ENCODE data around the gene NDUFS6. TPM values are rescaled to one million over a fixed set of nuclear protein-coding genes. Genes with fewer than 3 reads are reported as not detected.

NDUFS6 gene
- total RNA-seq, 1 donor from 2014 or later: 37.6 TPM

DNA sequence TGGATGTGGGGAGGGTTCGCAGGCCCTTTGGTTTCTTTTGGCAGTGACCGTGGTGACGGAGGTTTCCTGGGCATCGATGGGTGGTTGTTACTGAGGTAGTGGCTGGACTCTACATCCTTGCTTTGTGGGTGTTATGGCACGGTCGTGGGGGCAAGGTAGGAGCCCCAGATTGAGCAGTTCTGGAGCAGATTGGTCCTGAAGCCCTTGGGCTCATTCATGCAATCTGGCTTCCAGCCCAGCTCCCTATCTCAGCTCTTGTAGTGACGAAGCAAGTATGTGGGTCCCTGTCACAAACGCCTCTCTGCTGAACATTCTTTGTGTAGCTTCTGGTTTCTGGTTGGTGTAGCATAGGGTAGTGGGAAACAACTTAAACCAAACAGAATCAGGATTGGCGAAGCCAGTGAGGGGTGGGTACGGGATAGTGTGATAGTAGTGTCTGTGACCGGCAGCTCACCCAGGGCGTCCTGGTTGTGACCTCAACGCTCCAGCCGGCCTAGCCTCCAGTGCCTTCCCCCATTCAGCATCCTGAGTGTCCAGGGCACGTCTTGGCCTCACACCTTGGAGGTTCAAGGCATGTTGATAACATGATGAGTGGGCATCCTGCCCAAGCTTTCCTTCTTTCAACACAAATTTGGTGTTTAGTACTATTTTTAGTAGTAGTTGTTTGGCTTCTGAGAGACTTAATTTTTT is 2.9 kb downstream of the NDUFS6 start:
- H4K20me1 ChIP-seq (ENCODE audit: insufficient read depth, low read length): peaks cover 5% of the 10 kb centered on the region
- peaks cover 39% of the 10 kb centered on the region for H3K36me3 ChIP-seq (ENCODE audit: insufficient read depth, low read length)
- H3K4me1 ChIP-seq (ENCODE audit: insufficient read depth, low read length): peaks cover 7% of the 10 kb centered on the region
- Mint-ChIP-seq H3K9me3 (ENCODE audit: unreplicated experiment) (peaks cover 6% of the 10 kb centered on the region), H3K27me3 (ENCODE audit: low read depth, unreplicated experiment) (no peaks in the 10 kb centered on the region), H3K4me3 (ENCODE audit: unreplicated experiment) (no peak overlapping the region), H3K36me3 (ENCODE audit: low read depth, unreplicated experiment) (peaks cover 43% of the 10 kb centered on the region), H3K27ac (ENCODE audit: unreplicated experiment) (no peak overlapping the region), H3K4me1 (ENCODE audit: low read depth, unreplicated experiment) (peaks cover 15% of the 10 kb centered on the region)
- TF ChIP-seq, protein P1, sequence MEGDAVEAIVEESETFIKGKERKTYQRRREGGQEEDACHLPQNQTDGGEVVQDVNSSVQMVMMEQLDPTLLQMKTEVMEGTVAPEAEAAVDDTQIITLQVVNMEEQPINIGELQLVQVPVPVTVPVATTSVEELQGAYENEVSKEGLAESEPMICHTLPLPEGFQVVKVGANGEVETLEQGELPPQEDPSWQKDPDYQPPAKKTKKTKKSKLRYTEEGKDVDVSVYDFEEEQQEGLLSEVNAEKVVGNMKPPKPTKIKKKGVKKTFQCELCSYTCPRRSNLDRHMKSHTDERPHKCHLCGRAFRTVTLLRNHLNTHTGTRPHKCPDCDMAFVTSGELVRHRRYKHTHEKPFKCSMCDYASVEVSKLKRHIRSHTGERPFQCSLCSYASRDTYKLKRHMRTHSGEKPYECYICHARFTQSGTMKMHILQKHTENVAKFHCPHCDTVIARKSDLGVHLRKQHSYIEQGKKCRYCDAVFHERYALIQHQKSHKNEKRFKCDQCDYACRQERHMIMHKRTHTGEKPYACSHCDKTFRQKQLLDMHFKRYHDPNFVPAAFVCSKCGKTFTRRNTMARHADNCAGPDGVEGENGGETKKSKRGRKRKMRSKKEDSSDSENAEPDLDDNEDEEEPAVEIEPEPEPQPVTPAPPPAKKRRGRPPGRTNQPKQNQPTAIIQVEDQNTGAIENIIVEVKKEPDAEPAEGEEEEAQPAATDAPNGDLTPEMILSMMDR (IDR thresholded peaks at IDR 0.05; ENCODE audit: insufficient read depth, low read depth, low read length): no peak
- no peak for TF ChIP-seq EZH2 (IDR thresholded peaks at IDR 0.05; ENCODE audit: insufficient read depth, low read length)
- no peak overlapping the region for H3K4me3 ChIP-seq (ENCODE audit: insufficient read depth, low read depth, low read length)
- DNase-seq (ENCODE audit: low read depth) (no peak), FAIRE-seq (no peak)
- no peak overlapping the region for H2AFZ ChIP-seq (ENCODE audit: low read depth, low read length)
- no peaks in the 10 kb centered on the region for H3K27me3 ChIP-seq (ENCODE audit: insufficient read depth, low read length)
- no peak overlapping the region for H3K27ac ChIP-seq (ENCODE audit: low read depth, low read length)
- no peak overlapping the region for H3K9ac ChIP-seq (ENCODE audit: low read length)
- H3K79me2 ChIP-seq (ENCODE audit: insufficient read depth, low read length): peaks cover 82% of the 10 kb centered on the region
- no peak overlapping the region for H3K4me2 ChIP-seq (ENCODE audit: low read length)
- no peaks in the 10 kb centered on the region for H3K9me3 ChIP-seq (ENCODE audit: insufficient read depth, low read depth, low read length)

DNA sequence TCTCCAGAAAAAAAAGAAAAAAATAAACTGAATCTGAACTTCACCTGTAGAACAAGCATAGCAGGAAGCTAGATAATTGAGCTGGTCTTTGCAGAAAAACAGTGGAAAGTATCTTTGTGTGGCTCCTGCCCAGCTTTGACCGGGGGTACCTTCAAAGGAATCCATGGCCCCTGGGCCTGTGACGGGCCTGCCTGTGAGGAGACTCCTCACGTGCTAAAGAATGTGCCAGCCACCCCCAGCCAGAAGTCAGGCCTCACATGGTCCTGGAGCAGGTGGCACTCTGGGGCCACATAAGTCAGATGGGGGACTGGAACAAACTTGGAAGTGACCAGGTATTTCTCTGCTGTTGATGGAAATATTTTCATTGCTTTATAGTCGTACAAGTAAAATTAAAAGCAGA is 4.1 kb downstream of the NDUFS6 start:
- Mint-ChIP-seq H3K9me3 (ENCODE audit: unreplicated experiment) (peaks cover 7% of the 10 kb centered on the region), H3K4me3 (ENCODE audit: unreplicated experiment) (no peak overlapping the region), H3K27ac (ENCODE audit: unreplicated experiment) (no peak overlapping the region), H3K4me1 (ENCODE audit: low read depth, unreplicated experiment) (peaks cover 16% of the 10 kb centered on the region), H3K36me3 (ENCODE audit: low read depth, unreplicated experiment) (peaks cover 45% of the 10 kb centered on the region), H3K27me3 (ENCODE audit: low read depth, unreplicated experiment) (no peaks in the 10 kb centered on the region)
- Histone ChIP-seq H4K20me1 (ENCODE audit: insufficient read depth, low read length) (peaks cover 9% of the 10 kb centered on the region), H3K4me2 (ENCODE audit: low read length) (no peak overlapping the region), H3K27me3 (ENCODE audit: insufficient read depth, low read length) (no peaks in the 10 kb centered on the region), H3K4me3 (ENCODE audit: insufficient read depth, low read depth, low read length) (no peak overlapping the region), H3K27ac (ENCODE audit: low read depth, low read length) (no peak overlapping the region), H3K9ac (ENCODE audit: low read length) (no peak overlapping the region), H2AFZ (ENCODE audit: low read depth, low read length) (no peak overlapping the region), H3K79me2 (ENCODE audit: insufficient read depth, low read length) (peaks cover 89% of the 10 kb centered on the region), H3K9me3 (ENCODE audit: insufficient read depth, low read depth, low read length) (no peaks in the 10 kb centered on the region), H3K4me1 (ENCODE audit: insufficient read depth, low read length) (peaks cover 7% of the 10 kb centered on the region), H3K36me3 (ENCODE audit: insufficient read depth, low read length) (peaks cover 39% of the 10 kb centered on the region)
- FAIRE-seq (no peak), DNase-seq (ENCODE audit: low read depth) (no peak)
- TF ChIP-seq, protein P1 (IDR thresholded peaks at IDR 0.05; ENCODE audit: insufficient read depth, low read depth, low read length): no peak
- TF ChIP-seq EZH2 (IDR thresholded peaks at IDR 0.05; ENCODE audit: insufficient read depth, low read length): no peak

- no peak for TF ChIP-seq EZH2 (IDR thresholded peaks at IDR 0.05; ENCODE audit: insufficient read depth, low read length)
- Histone ChIP-seq H3K4me3 (ENCODE audit: insufficient read depth, low read depth, low read length) (no peak overlapping the region), H3K9me3 (ENCODE audit: insufficient read depth, low read depth, low read length) (no peaks in the 10 kb centered on the region), H2AFZ (ENCODE audit: low read depth, low read length) (no peak overlapping the region), H3K4me2 (ENCODE audit: low read length) (no peak overlapping the region), H3K4me1 (ENCODE audit: insufficient read depth, low read length) (peaks cover 2% of the 10 kb centered on the region), H3K27me3 (ENCODE audit: insufficient read depth, low read length) (no peaks in the 10 kb centered on the region), H3K27ac (ENCODE audit: low read depth, low read length) (no peak overlapping the region), H3K36me3 (ENCODE audit: insufficient read depth, low read length) (peaks cover 39% of the 10 kb centered on the region), H3K9ac (ENCODE audit: low read length) (no peak overlapping the region), H4K20me1 (ENCODE audit: insufficient read depth, low read length) (peaks cover 9% of the 10 kb centered on the region), H3K79me2 (ENCODE audit: insufficient read depth, low read length) (peaks cover 93% of the 10 kb centered on the region)
- FAIRE-seq (no peak), DNase-seq (ENCODE audit: low read depth) (no peak)
- H3K27ac Mint-ChIP-seq (ENCODE audit: unreplicated experiment): no peak overlapping the region
- H3K36me3 Mint-ChIP-seq (ENCODE audit: low read depth, unreplicated experiment): peaks cover 47% of the 10 kb centered on the region
- no peaks in the 10 kb centered on the region for H3K27me3 Mint-ChIP-seq (ENCODE audit: low read depth, unreplicated experiment)
- peaks cover 7% of the 10 kb centered on the region for H3K9me3 Mint-ChIP-seq (ENCODE audit: unreplicated experiment)
- peaks cover 16% of the 10 kb centered on the region for H3K4me1 Mint-ChIP-seq (ENCODE audit: low read depth, unreplicated experiment)
- no peak overlapping the region for H3K4me3 Mint-ChIP-seq (ENCODE audit: unreplicated experiment)
Measured at GRCh38 chr5:1805736-1806135, 4.5 kb downstream of the NDUFS6 start.

Data from astrocyte (in vitro differentiated cells and primary cell).